ENCODE results near the gene NRG4.
"Not testable (repeated sequence)": the region's sequence is repeated elsewhere in the genome, so short reads cannot be mapped to it uniquely, and the experiment has no call there.

NRG4 gene

DNA sequence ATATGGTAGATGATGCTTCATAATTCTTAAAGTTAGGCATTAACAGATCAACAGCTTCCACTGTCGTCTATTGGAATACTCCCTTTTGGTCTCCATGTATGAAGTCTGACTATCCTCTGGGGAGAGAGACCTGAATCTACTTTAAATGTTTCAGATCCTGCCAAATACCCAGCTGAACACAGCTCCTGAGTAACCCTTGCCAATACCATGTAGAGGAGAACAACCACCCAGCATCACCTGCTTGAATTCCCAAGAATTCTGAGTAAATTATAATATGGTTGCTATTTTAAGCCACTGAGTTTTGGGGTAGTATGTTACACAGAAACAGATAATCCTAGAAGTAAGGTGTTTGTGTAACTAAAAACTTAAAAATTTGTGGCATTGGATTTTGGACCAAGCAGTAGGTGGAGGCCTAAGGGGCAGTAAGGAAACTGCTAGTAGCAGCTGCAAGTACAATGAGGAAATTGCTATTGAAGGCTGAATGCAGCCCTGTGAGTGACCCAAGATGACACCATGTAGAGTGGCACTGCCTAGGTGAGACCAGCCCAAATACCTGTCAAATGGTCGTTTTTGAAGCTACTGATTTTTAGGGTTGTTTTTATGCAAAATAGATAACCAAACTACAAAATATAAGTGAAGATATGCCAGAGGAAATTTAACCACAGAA is 30.9 kb downstream of the NRG4 start:
- in situ Hi-C loops (cut with HindIII; ENCODE audit: low sequenced_read_pairs) = no loop called here
- no peak for DNase-seq (ENCODE audit: low read depth, low spot score)
- H3K4me3 ChIP-seq (ENCODE audit: low read depth, low read length) = no peak overlapping the region
- TF ChIP-seq, protein P1, sequence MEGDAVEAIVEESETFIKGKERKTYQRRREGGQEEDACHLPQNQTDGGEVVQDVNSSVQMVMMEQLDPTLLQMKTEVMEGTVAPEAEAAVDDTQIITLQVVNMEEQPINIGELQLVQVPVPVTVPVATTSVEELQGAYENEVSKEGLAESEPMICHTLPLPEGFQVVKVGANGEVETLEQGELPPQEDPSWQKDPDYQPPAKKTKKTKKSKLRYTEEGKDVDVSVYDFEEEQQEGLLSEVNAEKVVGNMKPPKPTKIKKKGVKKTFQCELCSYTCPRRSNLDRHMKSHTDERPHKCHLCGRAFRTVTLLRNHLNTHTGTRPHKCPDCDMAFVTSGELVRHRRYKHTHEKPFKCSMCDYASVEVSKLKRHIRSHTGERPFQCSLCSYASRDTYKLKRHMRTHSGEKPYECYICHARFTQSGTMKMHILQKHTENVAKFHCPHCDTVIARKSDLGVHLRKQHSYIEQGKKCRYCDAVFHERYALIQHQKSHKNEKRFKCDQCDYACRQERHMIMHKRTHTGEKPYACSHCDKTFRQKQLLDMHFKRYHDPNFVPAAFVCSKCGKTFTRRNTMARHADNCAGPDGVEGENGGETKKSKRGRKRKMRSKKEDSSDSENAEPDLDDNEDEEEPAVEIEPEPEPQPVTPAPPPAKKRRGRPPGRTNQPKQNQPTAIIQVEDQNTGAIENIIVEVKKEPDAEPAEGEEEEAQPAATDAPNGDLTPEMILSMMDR (IDR thresholded peaks at IDR 0.05; ENCODE audit: low read depth, low read length) = no peak

DNA sequence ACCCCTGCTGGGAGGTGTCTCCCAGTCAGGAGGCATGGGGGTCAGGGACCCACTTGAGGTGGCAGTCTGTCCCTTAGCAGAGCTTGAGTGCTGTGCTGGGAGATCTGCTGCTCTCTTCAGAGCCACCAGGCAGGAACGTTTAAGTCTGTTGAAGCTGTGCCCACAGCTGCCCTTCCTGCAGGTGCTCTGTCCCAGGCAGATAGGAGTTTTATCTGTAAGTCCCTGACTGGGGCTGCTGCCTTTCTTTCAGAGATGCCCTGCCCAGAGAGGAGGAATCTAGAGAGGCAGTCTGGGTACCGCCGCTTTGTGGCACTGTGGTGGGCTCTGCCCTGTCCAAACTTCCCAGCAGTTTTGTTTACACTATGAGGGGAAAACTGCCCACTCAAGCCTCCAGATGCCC is 35.5 kb downstream of the NRG4 start:
- in situ Hi-C loops (cut with HindIII; ENCODE audit: low sequenced_read_pairs); DNase-seq (ENCODE audit: low read depth, low spot score); H3K4me3 ChIP-seq (ENCODE audit: low read depth, low read length): not testable (repeated sequence)

DNA sequence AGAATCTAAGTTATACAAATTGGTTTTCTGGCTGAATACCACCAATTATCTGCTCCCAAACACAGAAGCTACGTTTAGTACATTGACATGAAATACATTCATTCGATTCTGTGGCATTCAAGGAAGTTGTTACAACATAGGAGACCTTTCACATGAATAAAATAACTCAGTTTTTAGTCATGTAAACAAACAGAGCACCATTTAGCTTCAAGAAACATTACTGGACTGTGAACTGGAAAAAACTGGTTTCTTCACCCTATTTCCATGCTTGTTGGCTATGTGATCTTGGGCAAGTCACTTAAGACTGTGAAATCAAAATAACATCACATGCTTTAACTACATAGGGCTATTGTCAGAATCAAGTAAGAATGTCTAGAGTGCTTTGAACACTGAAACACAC is 46.2 kb downstream of the NRG4 start:
- no peak overlapping the region for H3K4me3 ChIP-seq (ENCODE audit: low read depth, low read length)
- no peak for DNase-seq (ENCODE audit: low read depth, low spot score)
- TF ChIP-seq, protein P1 (IDR thresholded peaks at IDR 0.05; ENCODE audit: low read depth, low read length) = no peak
- in situ Hi-C loops (cut with HindIII; ENCODE audit: low sequenced_read_pairs) = no loop called here

DNA sequence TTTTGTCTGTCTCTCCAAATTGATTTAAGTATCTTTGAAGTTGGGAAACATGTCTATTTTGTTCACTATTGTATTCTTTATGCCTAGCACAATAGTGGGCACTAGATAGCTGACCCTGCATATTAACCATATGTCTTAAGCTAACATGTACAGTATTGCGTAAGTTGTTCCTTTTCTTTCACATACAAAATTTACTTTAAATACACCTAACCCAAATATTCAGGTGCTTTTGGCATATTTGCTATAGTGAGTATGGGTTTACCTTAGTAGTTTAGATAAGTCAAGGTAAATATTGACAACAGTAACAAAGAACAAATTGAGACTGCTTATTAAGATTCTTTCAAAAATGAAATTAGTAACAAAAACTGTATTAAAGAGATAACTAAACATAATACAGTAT is 50.9 kb downstream of the NRG4 start:
- DNase-seq (ENCODE audit: low read depth, low spot score) = no peak
- TF ChIP-seq, protein P1 (IDR thresholded peaks at IDR 0.05; ENCODE audit: low read depth, low read length) = no peak
- in situ Hi-C loops (cut with HindIII; ENCODE audit: low sequenced_read_pairs) = no loop called here
- no peak overlapping the region for H3K4me3 ChIP-seq (ENCODE audit: low read depth, low read length)

DNA sequence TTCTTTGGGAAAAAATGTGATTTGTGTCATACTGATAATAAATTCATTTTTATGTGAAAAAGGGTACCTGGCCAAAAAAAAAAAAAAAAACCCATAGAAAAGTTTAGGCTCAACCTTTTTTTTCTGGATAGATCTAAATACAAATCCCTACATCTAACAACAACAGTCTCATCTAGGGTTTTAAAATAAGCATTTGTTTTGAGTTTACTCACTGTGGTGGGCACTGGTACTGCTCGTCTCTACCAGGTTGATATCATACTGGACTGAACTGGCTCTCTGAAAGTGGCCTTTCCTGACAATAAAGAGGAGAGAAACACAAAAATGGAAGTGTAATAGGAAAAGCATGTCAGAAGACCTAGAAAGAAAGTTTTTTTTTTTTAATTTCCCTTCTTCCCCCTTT is 56.5 kb downstream of the NRG4 start:
- in situ Hi-C loops (cut with HindIII; ENCODE audit: low sequenced_read_pairs) = no loop called here
- TF ChIP-seq, protein P1 (IDR thresholded peaks at IDR 0.05; ENCODE audit: low read depth, low read length) = no peak
- DNase-seq (ENCODE audit: low read depth, low spot score) = no peak
- H3K4me3 ChIP-seq (ENCODE audit: low read depth, low read length) = no peak overlapping the region

DNA sequence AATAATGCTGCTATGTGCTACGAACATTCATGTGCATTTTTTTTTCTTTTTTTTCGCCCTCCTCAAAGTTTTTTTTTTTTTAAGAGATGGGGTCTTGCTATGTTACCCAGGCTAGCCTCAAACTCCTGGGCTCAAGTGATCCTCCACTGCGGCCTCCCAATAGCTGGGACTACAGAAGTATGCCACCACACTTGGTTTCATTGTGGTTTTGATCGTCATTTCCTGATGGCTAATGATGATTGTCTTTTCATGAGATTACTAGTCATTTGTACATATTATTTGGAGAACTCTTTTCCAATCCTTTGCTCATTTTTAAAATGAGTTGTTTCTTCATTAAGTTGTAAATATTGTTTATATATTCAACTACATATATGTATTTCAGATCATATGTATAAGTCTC is 59.7 kb downstream of the NRG4 start:
- DNase-seq (ENCODE audit: low read depth, low spot score) = no peak
- TF ChIP-seq, protein P1 (IDR thresholded peaks at IDR 0.05; ENCODE audit: low read depth, low read length) = no peak
- no peak overlapping the region for H3K4me3 ChIP-seq (ENCODE audit: low read depth, low read length)
- in situ Hi-C loops (cut with HindIII; ENCODE audit: low sequenced_read_pairs) = no loop called here

DNA sequence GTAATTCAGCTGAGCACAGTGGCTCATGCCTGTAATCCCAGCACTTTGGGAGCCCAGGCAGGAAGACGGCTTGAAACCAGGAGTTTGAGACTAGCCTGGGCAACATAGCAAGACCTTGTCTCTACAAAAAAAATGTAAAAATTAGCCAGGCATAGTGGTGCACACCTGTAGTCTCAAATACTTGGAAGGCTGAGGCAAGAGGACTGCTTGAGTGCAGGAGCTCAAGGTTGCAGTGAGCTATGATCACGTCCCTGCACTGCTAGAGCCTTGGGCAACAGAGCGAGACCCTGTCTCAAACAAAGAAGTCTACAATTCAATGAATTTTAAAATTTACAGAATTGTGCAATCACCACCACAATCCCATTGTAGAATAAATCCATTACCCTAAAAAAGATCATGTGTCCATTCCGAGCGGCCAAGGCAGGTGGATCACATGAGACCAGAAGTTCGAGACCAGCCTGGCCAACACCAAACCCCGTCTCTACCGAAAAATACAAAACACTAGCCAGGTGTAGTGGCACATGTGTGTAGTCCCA is 63.4 kb downstream of the NRG4 start:
- in situ Hi-C loops (cut with HindIII; ENCODE audit: low sequenced_read_pairs) = no loop called here
- TF ChIP-seq, protein P1 (IDR thresholded peaks at IDR 0.05; ENCODE audit: low read depth, low read length) = no peak
- no peak for DNase-seq (ENCODE audit: low read depth, low spot score)
- H3K4me3 ChIP-seq (ENCODE audit: low read depth, low read length) = no peak overlapping the region

Data from astrocyte of the spinal cord (primary cell).